Body of pancreas (tissue), 4 donors: ENCODE results near the gene NPBWR2.

Source experiments
- POLR2A ChIP-seq, 3 donors: fragments of 450-650 bp; IDR thresholded peaks; one replicate each; pipeline ENCODE4 v1.6.1; 2016; ENCODE audit warnings: antibody characterized with exemption in 3 of 3, mild to moderate bottlenecking in 2 of 3
- TF ChIP-seq, protein P1 (sequence below), 7 experiments: fragments of 450-650 bp in 4 of 7; fragments of 200-600 bp in 3 of 7; sonication (generic) in 3 of 7; IDR thresholded peaks; one replicate each; pipeline ENCODE4 v1.5.1; 2016 to 2019; ENCODE audit warnings: antibody characterized with exemption in 7 of 7

- TF ChIP-seq, protein P1, sequence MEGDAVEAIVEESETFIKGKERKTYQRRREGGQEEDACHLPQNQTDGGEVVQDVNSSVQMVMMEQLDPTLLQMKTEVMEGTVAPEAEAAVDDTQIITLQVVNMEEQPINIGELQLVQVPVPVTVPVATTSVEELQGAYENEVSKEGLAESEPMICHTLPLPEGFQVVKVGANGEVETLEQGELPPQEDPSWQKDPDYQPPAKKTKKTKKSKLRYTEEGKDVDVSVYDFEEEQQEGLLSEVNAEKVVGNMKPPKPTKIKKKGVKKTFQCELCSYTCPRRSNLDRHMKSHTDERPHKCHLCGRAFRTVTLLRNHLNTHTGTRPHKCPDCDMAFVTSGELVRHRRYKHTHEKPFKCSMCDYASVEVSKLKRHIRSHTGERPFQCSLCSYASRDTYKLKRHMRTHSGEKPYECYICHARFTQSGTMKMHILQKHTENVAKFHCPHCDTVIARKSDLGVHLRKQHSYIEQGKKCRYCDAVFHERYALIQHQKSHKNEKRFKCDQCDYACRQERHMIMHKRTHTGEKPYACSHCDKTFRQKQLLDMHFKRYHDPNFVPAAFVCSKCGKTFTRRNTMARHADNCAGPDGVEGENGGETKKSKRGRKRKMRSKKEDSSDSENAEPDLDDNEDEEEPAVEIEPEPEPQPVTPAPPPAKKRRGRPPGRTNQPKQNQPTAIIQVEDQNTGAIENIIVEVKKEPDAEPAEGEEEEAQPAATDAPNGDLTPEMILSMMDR (IDR thresholded peaks at IDR 0.05): no peak
- no peak for TF ChIP-seq POLR2A (IDR thresholded peaks at IDR 0.05)
Measured at GRCh38 chr20:64080813-64081623, 26.3 kb downstream of the NPBWR2 start.
